Astrocyte (in vitro differentiated cells and primary cell): ENCODE measurements around the gene FAT1. TPM values are rescaled to one million over a fixed set of nuclear protein-coding genes. Genes with fewer than 3 reads are reported as not detected.
A peak's percentile ranks its signal among the peaks of the same experiment; 100 is the strongest.

Source experiments
- DNase-seq: peaks from one replicate; pipeline ENCODE4 v3.0.0-alpha.2; 2010; ENCODE audit warnings: low read depth
- FAIRE-seq: peaks from 2 replicates; lab custom pipeline; 2011; peaks lifted over from hg19 to GRCh38; lab: Jason Lieb, UNC
- H2AFZ ChIP-seq: 2 replicates; pipeline ENCODE4 v1.6.0; 2012; ENCODE audit warnings: low read depth, low read length, inconsistent platforms
- H3K27ac ChIP-seq: 2 replicates; pipeline ENCODE4 v1.5.1; 2011; ENCODE audit warnings: low read depth, low read length, inconsistent platforms
- H3K27me3 ChIP-seq: 2 replicates; pipeline ENCODE4 v1.6.0; 2011; ENCODE audit warnings: low read length, inconsistent platforms; ENCODE audit not compliant: insufficient read depth
- H3K36me3 ChIP-seq: 2 replicates; pipeline ENCODE4 v1.5.1; 2011; ENCODE audit warnings: low read length, inconsistent platforms; ENCODE audit not compliant: insufficient read depth
- H3K4me1 ChIP-seq: 2 replicates; pipeline ENCODE4 v1.5.1; 2011; ENCODE audit warnings: low read length, inconsistent platforms; ENCODE audit not compliant: insufficient read depth
- H3K4me2 ChIP-seq: 2 replicates; pipeline ENCODE4 v1.6.0; 2012; ENCODE audit warnings: low read length, inconsistent platforms
- H3K4me3 ChIP-seq: 2 replicates; pipeline ENCODE4 v1.5.1; 2011; ENCODE audit warnings: low read depth, mild to moderate bottlenecking, low read length, inconsistent platforms; ENCODE audit not compliant: insufficient read depth
- H3K79me2 ChIP-seq: 2 replicates; pipeline ENCODE4 v1.6.0; 2012; ENCODE audit warnings: mild to moderate bottlenecking, low read length, inconsistent platforms; ENCODE audit not compliant: insufficient read depth
- H3K9ac ChIP-seq: 2 replicates; pipeline ENCODE4 v1.6.0; 2012; ENCODE audit warnings: mild to moderate bottlenecking, low read length, inconsistent platforms
- H3K9me3 ChIP-seq: 2 replicates; pipeline ENCODE4 v1.5.1; 2012; ENCODE audit warnings: low read depth, mild to moderate bottlenecking, low read length, inconsistent platforms; ENCODE audit not compliant: insufficient read depth
- H4K20me1 ChIP-seq: 2 replicates; pipeline ENCODE4 v1.6.0; 2012; ENCODE audit warnings: low read length, inconsistent platforms; ENCODE audit not compliant: insufficient read depth
- H3K27ac Mint-ChIP-seq: one replicate; pipeline ENCODE4 v1.8.0; 2021; ENCODE audit warnings: mild to moderate bottlenecking, mixed read lengths; ENCODE audit not compliant: unreplicated experiment
- H3K27me3 Mint-ChIP-seq: one replicate; pipeline ENCODE4 v1.8.0; 2021; ENCODE audit warnings: low read depth, mixed read lengths; ENCODE audit not compliant: unreplicated experiment
- H3K36me3 Mint-ChIP-seq: one replicate; pipeline ENCODE4 v1.8.0; 2021; ENCODE audit warnings: low read depth, mixed read lengths; ENCODE audit not compliant: unreplicated experiment
- H3K4me1 Mint-ChIP-seq: one replicate; pipeline ENCODE4 v1.8.0; 2021; ENCODE audit warnings: low read depth, mixed read lengths; ENCODE audit not compliant: unreplicated experiment
- H3K4me3 Mint-ChIP-seq: one replicate; pipeline ENCODE4 v1.8.0; 2021; ENCODE audit warnings: mild to moderate bottlenecking, moderate library complexity, mixed read lengths; ENCODE audit not compliant: unreplicated experiment
- H3K9me3 Mint-ChIP-seq: one replicate; pipeline ENCODE4 v1.8.0; 2021; ENCODE audit warnings: mild to moderate bottlenecking, mixed read lengths; ENCODE audit not compliant: unreplicated experiment
- CTCF ChIP-seq: IDR thresholded peaks from 2 replicates; pipeline ENCODE4 v1.5.1; 2011; ENCODE audit warnings: low read depth, mild to moderate bottlenecking, inconsistent platforms, low read length, moderate library complexity; ENCODE audit not compliant: insufficient read depth
- EZH2 ChIP-seq: IDR thresholded peaks from 2 replicates; pipeline ENCODE4 v1.6.1; 2012; ENCODE audit warnings: mild to moderate bottlenecking, low read length, inconsistent platforms; ENCODE audit not compliant: insufficient read depth
- total RNA-seq: library from RNA; stranded (reverse); gene quantifications from 2 replicates; pipeline ENCODE4 v1.2.1, GENCODE V29; 2021

Gene FAT1
- total RNA-seq, 1 donor from 2014 or later: 590 TPM

DNA sequence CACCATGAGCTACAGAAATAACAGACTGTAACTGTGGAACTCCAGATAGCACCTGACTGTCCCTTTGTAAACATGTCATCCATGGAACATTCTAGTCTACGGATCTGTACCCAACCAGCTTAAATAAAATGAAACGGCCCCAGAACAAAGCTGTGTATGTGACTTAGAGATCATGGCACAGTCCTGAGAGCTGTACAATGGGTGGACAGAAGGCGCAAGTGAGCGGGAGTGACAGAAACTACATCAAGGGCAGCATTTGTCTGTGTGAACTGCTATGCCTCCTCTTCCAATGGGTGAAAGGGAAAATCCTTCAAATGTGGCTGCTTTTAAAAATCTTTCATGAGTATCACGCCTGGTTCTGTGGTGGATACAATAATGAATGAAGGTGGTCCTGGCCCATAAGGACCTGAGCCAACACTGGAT lies 72.5 kb downstream of the FAT1 start:
- Mint-ChIP-seq H3K36me3 (peaks cover 16% of the 10 kb centered on the region), H3K4me3 (no peak overlapping the region), H3K27me3 (no peaks in the 10 kb centered on the region), H3K27ac (no peak overlapping the region), H3K9me3 (no peaks in the 10 kb centered on the region), H3K4me1 (peaks cover 11% of the 10 kb centered on the region)
- Histone ChIP-seq H3K9ac (peak overlapping the region; percentile 70), H3K4me1 (peaks cover 11% of the 10 kb centered on the region), H3K4me2 (peak overlapping the region; percentile 86), H3K27me3 (no peaks in the 10 kb centered on the region), H3K27ac (peak overlapping the region; percentile 17), H3K4me3 (peak overlapping the region; percentile 56), H3K9me3 (no peaks in the 10 kb centered on the region), H3K36me3 (peaks cover 10% of the 10 kb centered on the region), H4K20me1 (peaks cover 64% of the 10 kb centered on the region), H3K79me2 (peaks cover 89% of the 10 kb centered on the region), H2AFZ (peak overlapping the region; percentile 30)
- DNase-seq (no peak), FAIRE-seq (no peak)
- TF ChIP-seq CTCF (no peak), EZH2 (no peak)

DNA sequence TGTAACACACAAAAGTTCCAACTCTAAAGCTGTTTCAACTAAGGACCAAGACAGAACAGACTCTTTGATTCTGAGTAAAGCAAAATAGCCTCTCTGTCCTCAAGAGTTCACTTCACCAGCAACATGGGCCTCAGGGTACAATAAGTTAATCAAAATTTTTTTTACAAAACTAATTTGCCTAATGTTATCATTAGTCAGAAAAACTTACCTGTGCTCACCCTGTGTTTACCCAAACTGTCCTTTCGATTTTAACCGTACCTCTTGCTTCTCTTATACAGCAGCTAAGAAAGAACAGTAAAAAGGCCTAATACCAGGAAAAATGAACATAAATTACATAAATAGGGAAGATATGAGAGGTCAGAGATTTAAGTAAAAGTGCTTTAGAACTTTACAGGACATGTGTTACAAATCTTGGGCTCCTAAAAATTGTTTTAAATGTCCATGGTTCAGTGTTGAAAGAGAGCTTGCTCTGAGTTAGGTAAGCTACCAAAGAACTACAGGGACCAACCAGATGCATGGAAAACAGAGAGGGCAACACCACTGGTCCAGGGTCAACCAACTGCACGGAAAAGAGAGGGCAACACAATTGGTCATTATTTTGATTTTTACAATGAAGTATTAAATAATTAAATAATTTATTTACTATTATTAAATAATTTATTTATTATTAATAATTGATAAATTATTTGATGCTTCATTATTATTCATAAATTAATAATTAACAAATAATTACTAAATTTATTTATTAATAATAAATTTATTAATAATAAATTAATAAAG lies 73.1 kb downstream of the FAT1 start:
- peaks cover 87% of the 10 kb centered on the region for H3K79me2 ChIP-seq
- TF ChIP-seq EZH2: no peak
- no peak for TF ChIP-seq CTCF
- no peak for FAIRE-seq
- no peak overlapping the region for H3K9ac ChIP-seq
- H3K27ac ChIP-seq: no peak overlapping the region
- H3K27me3 ChIP-seq: no peaks in the 10 kb centered on the region
- H3K4me3 Mint-ChIP-seq: no peak overlapping the region
- H3K36me3 ChIP-seq: peaks cover 10% of the 10 kb centered on the region
- DNase-seq: no peak
- no peak overlapping the region for H3K4me3 ChIP-seq
- H3K9me3 ChIP-seq: no peaks in the 10 kb centered on the region
- peaks cover 59% of the 10 kb centered on the region for H4K20me1 ChIP-seq
- H3K4me2 ChIP-seq: no peak overlapping the region
- H3K9me3 Mint-ChIP-seq: no peaks in the 10 kb centered on the region
- peaks cover 14% of the 10 kb centered on the region for H3K4me1 ChIP-seq
- H3K4me1 Mint-ChIP-seq: peaks cover 11% of the 10 kb centered on the region
- H3K36me3 Mint-ChIP-seq: peaks cover 16% of the 10 kb centered on the region
- H2AFZ ChIP-seq: no peak overlapping the region
- H3K27ac Mint-ChIP-seq: no peak overlapping the region
- H3K27me3 Mint-ChIP-seq: no peaks in the 10 kb centered on the region

DNA sequence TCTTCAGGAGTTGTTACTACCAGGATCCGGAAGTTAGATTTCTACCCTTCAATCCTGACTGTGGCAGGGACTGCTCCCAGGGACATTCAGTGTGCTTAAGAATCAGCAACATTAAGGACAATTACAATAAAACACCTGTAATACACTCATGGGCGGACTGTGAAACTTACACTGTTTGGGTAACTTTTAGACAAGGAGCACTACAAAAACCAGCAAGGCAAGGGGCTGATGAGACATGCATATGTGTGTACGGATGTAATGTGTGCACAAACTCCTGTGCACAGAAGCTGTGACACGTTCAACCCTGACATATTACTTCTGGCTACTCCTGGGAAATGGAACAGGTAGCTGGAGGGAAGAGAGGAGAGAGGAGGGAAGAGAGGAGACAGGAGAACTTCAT lies 75.8 kb downstream of the FAT1 start:
- Histone ChIP-seq H3K36me3 (peaks cover 10% of the 10 kb centered on the region), H3K4me2 (no peak overlapping the region), H3K27me3 (no peaks in the 10 kb centered on the region), H3K4me1 (peaks cover 29% of the 10 kb centered on the region), H3K9ac (no peak overlapping the region), H3K4me3 (no peak overlapping the region), H4K20me1 (peaks cover 62% of the 10 kb centered on the region), H3K27ac (no peak overlapping the region), H3K9me3 (no peaks in the 10 kb centered on the region), H2AFZ (no peak overlapping the region), H3K79me2 (peaks cover 85% of the 10 kb centered on the region)
- DNase-seq (no peak), FAIRE-seq (no peak)
- H3K27ac Mint-ChIP-seq: no peak overlapping the region
- no peak overlapping the region for H3K4me3 Mint-ChIP-seq
- TF ChIP-seq EZH2 (no peak), CTCF (no peak)
- peaks cover 25% of the 10 kb centered on the region for H3K4me1 Mint-ChIP-seq
- H3K9me3 Mint-ChIP-seq: no peaks in the 10 kb centered on the region
- H3K36me3 Mint-ChIP-seq: peaks cover 12% of the 10 kb centered on the region
- H3K27me3 Mint-ChIP-seq: no peaks in the 10 kb centered on the region
